Measurements from ENCODE around the gene CSNK1E.
"Not testable (repeated sequence)": the region's sequence is repeated elsewhere in the genome, so short reads cannot be mapped to it uniquely, and the experiment has no call there.

- not testable (repeated sequence) for TF ChIP-seq EZH2 (IDR thresholded peaks at IDR 0.05; ENCODE audit: insufficient read depth, poor library complexity, severe bottlenecking); EZH2phosphoT487 (IDR thresholded peaks at IDR 0.05; ENCODE audit: insufficient read depth, low read depth)
Observed at GRCh38 chr22:38339893-38340292, 22.7 kb upstream of the CSNK1E start.

Measured in GM23248 (cell line).